H9 (cell line): ENCODE measurements around the gene CCDC12. TPM values are rescaled to one million over a fixed set of nuclear protein-coding genes. Genes with fewer than 3 reads are reported as not detected.

ENCODE experiments used
- DNase-seq: peaks from one replicate; pipeline ENCODE4 v3.0.0-alpha.2; 2017
- H2AFZ ChIP-seq: one replicate; pipeline ENCODE4 v1.6.1; 2013; ENCODE audit warnings: mild to moderate bottlenecking, low read length, control low read depth, moderate library complexity
- H2AK5ac ChIP-seq: 2 replicates; pipeline ENCODE4 v1.6.1; 2013; ENCODE audit warnings: low read length, control low read depth, mixed read lengths; ENCODE audit not compliant: insufficient read length
- H2BK120ac ChIP-seq: one replicate; pipeline ENCODE4 v1.6.1; 2013; ENCODE audit warnings: low read depth, mild to moderate bottlenecking, low read length, control low read depth, inconsistent platforms; ENCODE audit not compliant: poor library complexity, severe bottlenecking
- H2BK12ac ChIP-seq: 2 replicates; pipeline ENCODE4 v1.6.1; 2013; ENCODE audit warnings: low read length, control low read depth, mixed read lengths, low read depth; ENCODE audit not compliant: insufficient read length
- H2BK15ac ChIP-seq: 2 replicates; pipeline ENCODE4 v1.6.1; 2013; ENCODE audit warnings: low read depth, low read length, control low read depth
- H2BK20ac ChIP-seq: one replicate; pipeline ENCODE4 v1.6.1; 2013; ENCODE audit warnings: low read depth, mild to moderate bottlenecking, low read length, control low read depth, inconsistent platforms; ENCODE audit not compliant: poor library complexity, severe bottlenecking
- H2BK5ac ChIP-seq: 2 replicates; pipeline ENCODE4 v1.6.1; 2013; ENCODE audit warnings: low read length, control low read depth, mixed read lengths; ENCODE audit not compliant: insufficient read length
- H3K14ac ChIP-seq: 2 replicates; pipeline ENCODE4 v1.6.1; 2013; ENCODE audit warnings: low read length, control low read depth; ENCODE audit not compliant: insufficient read depth
- H3K18ac ChIP-seq: 2 replicates; pipeline ENCODE4 v1.6.1; 2013; ENCODE audit warnings: low read depth, mild to moderate bottlenecking, mixed read lengths, low read length, control low read depth; ENCODE audit not compliant: insufficient read length
- H3K23ac ChIP-seq: 2 replicates; pipeline ENCODE4 v1.6.1; 2013; ENCODE audit warnings: low read length, control low read depth, mixed read lengths, low read depth; ENCODE audit not compliant: insufficient read length
- H3K23me2 ChIP-seq: 2 replicates; pipeline ENCODE4 v1.6.1; 2013; ENCODE audit warnings: low read depth, mild to moderate bottlenecking, mixed read lengths, low read length, control low read depth; ENCODE audit not compliant: insufficient read length, poor library complexity, severe bottlenecking
- H3K27ac ChIP-seq: 2 replicates; pipeline ENCODE4 v1.5.1; 2013; ENCODE audit warnings: low read length, control low read depth, mixed read lengths, low read depth; ENCODE audit not compliant: insufficient read length
- H3K27me3 ChIP-seq: 2 replicates; pipeline ENCODE4 v1.6.1; 2013; ENCODE audit warnings: low read length, control low read depth, inconsistent platforms; ENCODE audit not compliant: insufficient read depth
- H3K4ac ChIP-seq: 2 replicates; pipeline ENCODE4 v1.6.1; 2013; ENCODE audit warnings: low read depth, mild to moderate bottlenecking, control low read depth, inconsistent platforms, low read length, moderate library complexity
- H3K4me1 ChIP-seq: 2 replicates; pipeline ENCODE4 v1.6.1; 2013; ENCODE audit warnings: low read length, control low read depth, inconsistent platforms; ENCODE audit not compliant: insufficient read depth
- H3K4me2 ChIP-seq: 2 replicates; pipeline ENCODE4 v1.6.1; 2013; ENCODE audit warnings: low read length, control low read depth, mixed read lengths; ENCODE audit not compliant: insufficient read length, insufficient read depth
- H3K56ac ChIP-seq: 2 replicates; pipeline ENCODE4 v1.6.1; 2013; ENCODE audit warnings: low read depth, mild to moderate bottlenecking, mixed read lengths, low read length, control low read depth; ENCODE audit not compliant: insufficient read length
- H3K79me1 ChIP-seq: 2 replicates; pipeline ENCODE4 v1.6.1; 2013; ENCODE audit warnings: low read depth, mild to moderate bottlenecking, moderate library complexity, low read length, control low read depth, inconsistent platforms; ENCODE audit not compliant: insufficient read depth, poor library complexity, severe bottlenecking
- H3K79me2 ChIP-seq: 2 replicates; pipeline ENCODE4 v1.6.1; 2013; ENCODE audit warnings: low read length, control low read depth, inconsistent platforms; ENCODE audit not compliant: insufficient read depth
- H3K9ac ChIP-seq: 2 replicates; pipeline ENCODE4 v1.6.1; 2013; ENCODE audit warnings: low read length, control low read depth, mixed read lengths; ENCODE audit not compliant: insufficient read length; ENCODE audit errors: extremely low read depth
- H3K9me3 ChIP-seq: one replicate; pipeline ENCODE4 v1.6.1; 2013; ENCODE audit warnings: low read depth, low read length, inconsistent platforms; ENCODE audit not compliant: control insufficient read depth
- H3T11ph ChIP-seq: one replicate; pipeline ENCODE4 v1.6.1; 2013; ENCODE audit warnings: mild to moderate bottlenecking, low read length, control low read depth, inconsistent platforms
- H4K20me1 ChIP-seq: one replicate; pipeline ENCODE4 v1.6.1; 2013; ENCODE audit not compliant: control insufficient read depth, insufficient read length, insufficient read depth
- H4K5ac ChIP-seq: 2 replicates; pipeline ENCODE4 v1.6.1; 2013; ENCODE audit warnings: low read depth, mild to moderate bottlenecking, mixed read lengths, low read length, control low read depth; ENCODE audit not compliant: insufficient read length
- H4K8ac ChIP-seq: replicated peaks from 2 replicates; pipeline ENCODE4 v1.6.1; 2013; ENCODE audit warnings: low read length, control low read depth, mixed read lengths, low read depth; ENCODE audit not compliant: insufficient read length
- H4K91ac ChIP-seq: 2 replicates; pipeline ENCODE4 v1.6.1; 2013; ENCODE audit warnings: low read depth, mild to moderate bottlenecking, moderate library complexity, mixed read lengths, low read length, control low read depth; ENCODE audit not compliant: insufficient read length
- H3K27ac Mint-ChIP-seq, 3 experiments: 2 replicates in 2 of 3; 3 replicates in 1 of 3; pipeline ENCODE4 v1.8.0; 2020 to 2021; ENCODE audit warnings: mixed read lengths in 3 of 3, mild to moderate bottlenecking in 1 of 3, moderate library complexity in 1 of 3
- H3K27me3 Mint-ChIP-seq: 2 replicates; pipeline ENCODE4 v1.8.0; 2021; ENCODE audit warnings: low read depth, mild to moderate bottlenecking, moderate library complexity, mixed read lengths
- H3K36me3 Mint-ChIP-seq, 3 experiments: 2 replicates in 2 of 3; 3 replicates in 1 of 3; pipeline ENCODE4 v1.8.0; 2020 to 2021; ENCODE audit warnings: low read depth in 3 of 3, mixed read lengths in 3 of 3; ENCODE audit not compliant: insufficient read depth in 1 of 3
- H3K4me1 Mint-ChIP-seq, 2 experiments: 2 replicates each; pipeline ENCODE4 v1.8.0; 2020; ENCODE audit warnings: mixed read lengths in 2 of 2
- H3K4me3 Mint-ChIP-seq, 2 experiments: 2 replicates in 1 of 2; 3 replicates in 1 of 2; pipeline ENCODE4 v1.8.0; 2020 to 2021; ENCODE audit warnings: mild to moderate bottlenecking in 2 of 2, mixed read lengths in 2 of 2, moderate library complexity in 1 of 2
- H3K9me3 Mint-ChIP-seq, 2 experiments: 2 replicates in 1 of 2; 3 replicates in 1 of 2; pipeline ENCODE4 v1.8.0; 2020; ENCODE audit warnings: mild to moderate bottlenecking in 2 of 2, mixed read lengths in 2 of 2, moderate library complexity in 1 of 2
- WGBS: extraction: QIAGEN DNeasy Blood & Tissue Kit; methylation state at CpG from one replicate; pipeline ENCODE4 v1.1.7; 2013; ENCODE audit warnings: missing lambda C conversion rate, low lambda C conversion rate, mixed read lengths; ENCODE audit not compliant: insufficient read length; ENCODE audit errors: extremely low coverage; 5-methylcytosine and 5-hydroxymethylcytosine counted together
- total RNA-seq: library from RNA; stranded (reverse); gene quantifications from 2 replicates; pipeline ENCODE4 v1.2.1, GENCODE V29; 2021
- TF ChIP-seq, protein P1 (sequence below): fragments of 200-600 bp; sonication (generic); conservative IDR thresholded peaks from 3 replicates; pipeline ENCODE4 v1.8.0; 2021; ENCODE audit warnings: antibody characterized with exemption, mild to moderate bottlenecking

Gene CCDC12
- total RNA-seq, 1 experiment from 2014 or later: 54.0 TPM

DNA sequence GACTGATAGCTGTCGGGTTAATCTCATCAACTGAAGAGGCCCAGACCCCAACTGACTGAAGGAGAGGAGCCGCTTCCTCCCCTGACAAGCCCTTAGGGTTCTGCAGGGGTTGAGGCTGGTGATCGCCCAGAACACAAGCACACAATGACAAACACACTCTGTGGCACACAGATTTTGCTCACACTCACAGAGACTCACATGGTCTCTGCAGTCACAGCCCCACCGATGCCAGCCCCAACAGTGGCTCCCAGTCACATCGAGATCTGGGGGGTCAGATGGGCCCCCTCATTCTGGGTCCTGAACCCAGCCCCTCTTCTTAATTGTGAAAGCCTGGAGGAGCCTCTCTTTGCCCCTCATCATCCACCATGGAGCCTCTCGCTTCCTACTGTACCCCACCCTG lies 82.3 kb downstream of the CCDC12 start:
- no peak overlapping the region for H3T11ph ChIP-seq
- no peak overlapping the region for H3K9ac ChIP-seq
- no peak overlapping the region for H4K91ac ChIP-seq
- no peak overlapping the region for H2BK20ac ChIP-seq
- H3K14ac ChIP-seq: no peak overlapping the region
- no peaks in the 10 kb centered on the region for H3K9me3 ChIP-seq
- H3K4me2 ChIP-seq: no peak overlapping the region
- no peak overlapping the region for H2BK5ac ChIP-seq
- H3K27me3 ChIP-seq: peaks cover 21% of the 10 kb centered on the region; the same call in 1 of the 2 replicates
- no peak overlapping the region for H3K27ac ChIP-seq
- H2BK120ac ChIP-seq: no peak overlapping the region
- no peak overlapping the region for H4K8ac ChIP-seq
- no peak overlapping the region for H3K4ac ChIP-seq
- Mint-ChIP-seq H3K9me3 (no peaks in the 10 kb centered on the region; a peak in 1 of 5 replicates), H3K4me3 (no peak overlapping the region; a peak in 1 of 5 replicates), H3K36me3 (no peaks in the 10 kb centered on the region), H3K4me1 (peaks cover 7 to 13% of the 10 kb centered on the region in 2 experiments), H3K27ac (no peak overlapping the region), H3K27me3 (peaks cover 73% of the 10 kb centered on the region)
- no peaks in the 10 kb centered on the region; the same call in 1 of the 2 replicates for H3K4me1 ChIP-seq
- no peak overlapping the region for H3K56ac ChIP-seq
- H2BK15ac ChIP-seq: no peak overlapping the region
- no peak overlapping the region for H2AK5ac ChIP-seq
- H4K20me1 ChIP-seq: no peaks in the 10 kb centered on the region
- H3K23me2 ChIP-seq: peaks cover 8% of the 10 kb centered on the region
- no peak for DNase-seq
- no peak overlapping the region for H4K5ac ChIP-seq
- no peak overlapping the region for H2BK12ac ChIP-seq
- H3K79me1 ChIP-seq: no peaks in the 10 kb centered on the region
- TF ChIP-seq, protein P1, sequence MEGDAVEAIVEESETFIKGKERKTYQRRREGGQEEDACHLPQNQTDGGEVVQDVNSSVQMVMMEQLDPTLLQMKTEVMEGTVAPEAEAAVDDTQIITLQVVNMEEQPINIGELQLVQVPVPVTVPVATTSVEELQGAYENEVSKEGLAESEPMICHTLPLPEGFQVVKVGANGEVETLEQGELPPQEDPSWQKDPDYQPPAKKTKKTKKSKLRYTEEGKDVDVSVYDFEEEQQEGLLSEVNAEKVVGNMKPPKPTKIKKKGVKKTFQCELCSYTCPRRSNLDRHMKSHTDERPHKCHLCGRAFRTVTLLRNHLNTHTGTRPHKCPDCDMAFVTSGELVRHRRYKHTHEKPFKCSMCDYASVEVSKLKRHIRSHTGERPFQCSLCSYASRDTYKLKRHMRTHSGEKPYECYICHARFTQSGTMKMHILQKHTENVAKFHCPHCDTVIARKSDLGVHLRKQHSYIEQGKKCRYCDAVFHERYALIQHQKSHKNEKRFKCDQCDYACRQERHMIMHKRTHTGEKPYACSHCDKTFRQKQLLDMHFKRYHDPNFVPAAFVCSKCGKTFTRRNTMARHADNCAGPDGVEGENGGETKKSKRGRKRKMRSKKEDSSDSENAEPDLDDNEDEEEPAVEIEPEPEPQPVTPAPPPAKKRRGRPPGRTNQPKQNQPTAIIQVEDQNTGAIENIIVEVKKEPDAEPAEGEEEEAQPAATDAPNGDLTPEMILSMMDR: no peak
- H3K18ac ChIP-seq: no peak overlapping the region
- no peak overlapping the region for H3K23ac ChIP-seq
- no peak overlapping the region for H2AFZ ChIP-seq
- no CpG with 5 or more reads among the region's 6 CpGs for WGBS
- no peaks in the 10 kb centered on the region for H3K79me2 ChIP-seq
